ENCODE data around the gene PLCG2. TPM values are rescaled to one million over a fixed set of nuclear protein-coding genes. Genes with fewer than 3 reads are reported as not detected.
"Not testable (repeated sequence)": the region's sequence is repeated elsewhere in the genome, so short reads cannot be mapped to it uniquely, and the experiment has no call there.

PLCG2 gene
- total and polyA plus RNA-seq, 8 donors, result 5.1 to 48.7 (median 9.4) TPM

GRCh38 chr16:82008957-82009592 is 230.0 kb downstream of the PLCG2 start:
- no peak for DNase-seq
- Histone ChIP-seq H3K27ac (no peak overlapping the region), H3K27me3 (peaks cover 0 to 17% of the 10 kb centered on the region in 2 donors), H3K4me3 (no peak overlapping the region), H3K4me1 (no peaks in the 10 kb centered on the region), H3K9me3 (peaks cover 0 to 10% of the 10 kb centered on the region in 2 donors), H3K36me3 (no peaks in the 10 kb centered on the region)
- intact Hi-C loops (cut with DNase I), result no loop called here
- no peak for ATAC-seq
- no peak for TF ChIP-seq CTCF (IDR thresholded peaks at IDR 0.05)

GRCh38 chr16:82009789-82010188 is 230.7 kb downstream of the PLCG2 start:
- H3K4me1 ChIP-seq; ATAC-seq; H3K4me3 ChIP-seq; H3K36me3 ChIP-seq; DNase-seq; intact Hi-C loops (cut with DNase I); H3K27ac ChIP-seq: not testable (repeated sequence)
- Histone ChIP-seq H3K9me3 (peaks cover 0 to 10% of the 10 kb centered on the region in 2 donors), H3K27me3 (peaks cover 0 to 17% of the 10 kb centered on the region in 2 donors)

GRCh38 chr16:82010649-82011048 is 231.6 kb downstream of the PLCG2 start:
- intact Hi-C loops (cut with DNase I), result no loop called here
- peaks cover 0 to 16% of the 10 kb centered on the region in 2 donors for H3K9me3 ChIP-seq
- H3K27ac ChIP-seq, result no peak overlapping the region
- H3K36me3 ChIP-seq, result no peaks in the 10 kb centered on the region
- H3K4me1 ChIP-seq, result no peaks in the 10 kb centered on the region
- DNase-seq (no peak), ATAC-seq (no peak)
- peaks cover 0 to 17% of the 10 kb centered on the region in 2 donors for H3K27me3 ChIP-seq
- H3K4me3 ChIP-seq, result peak overlapping the region; percentile 39 to 48
- TF ChIP-seq CTCF (IDR thresholded peaks at IDR 0.05), result no peak

- no peaks in the 10 kb centered on the region for H3K36me3 ChIP-seq
- H3K27me3 ChIP-seq, result peaks cover 0 to 17% of the 10 kb centered on the region in 2 donors
- H3K27ac ChIP-seq, result no peak within 1 kb of the TSS
- DNase-seq, result peak in 3 of 4 donors; percentile 56 to 87 (median 60)
- peak within 1 kb of the TSS; percentile 39 to 48 for H3K4me3 ChIP-seq
- no peak for TF ChIP-seq CTCF (IDR thresholded peaks at IDR 0.05)
- peak; percentile 98 for ATAC-seq
- H3K9me3 ChIP-seq, result peaks cover 0 to 16% of the 10 kb centered on the region in 2 donors
- intact Hi-C loops (cut with DNase I), result no loop called here
- H3K4me1 ChIP-seq, result no peaks in the 10 kb centered on the region
Observed at GRCh38 chr16:82011199-82011641, 232.1 kb downstream of the PLCG2 start, which contains the start of gene SDR42E1. Gene SDR42E1 (minus strand): TSS chr16:82011470. CDS start chr16:82000858, 10,612 bp downstream.

Other genes with a start within 250 kb of the PLCG2 start
- 1 to 10 TPM; 8.8 to 9.3 TPM for gene SDR42E1, start 232.2 kb downstream of the PLCG2 start, total RNA-seq
- 1 to 10 TPM; 7.0 to 9.1 (median 8.2) TPM for gene SDR42E1, start 232.2 kb downstream of the PLCG2 start, polyA plus RNA-seq (ENCODE audit: insufficient read length in 6 of 6)

All from left lung (tissue), 10 donors.